AG09319 (cell line): ENCODE data around the gene NPAT.

Experiments
- DNase-seq: peaks from one replicate; pipeline ENCODE4 v3.0.0-alpha.2; 2010; ENCODE audit warnings: low read depth; ENCODE audit errors: extremely low read depth
- TF ChIP-seq, protein P1 (sequence below): IDR thresholded peaks from 2 replicates; pipeline ENCODE4 v1.5.1; 2011; ENCODE audit warnings: low read depth, mild to moderate bottlenecking, inconsistent platforms, low read length, moderate library complexity

The NPAT gene

DNA sequence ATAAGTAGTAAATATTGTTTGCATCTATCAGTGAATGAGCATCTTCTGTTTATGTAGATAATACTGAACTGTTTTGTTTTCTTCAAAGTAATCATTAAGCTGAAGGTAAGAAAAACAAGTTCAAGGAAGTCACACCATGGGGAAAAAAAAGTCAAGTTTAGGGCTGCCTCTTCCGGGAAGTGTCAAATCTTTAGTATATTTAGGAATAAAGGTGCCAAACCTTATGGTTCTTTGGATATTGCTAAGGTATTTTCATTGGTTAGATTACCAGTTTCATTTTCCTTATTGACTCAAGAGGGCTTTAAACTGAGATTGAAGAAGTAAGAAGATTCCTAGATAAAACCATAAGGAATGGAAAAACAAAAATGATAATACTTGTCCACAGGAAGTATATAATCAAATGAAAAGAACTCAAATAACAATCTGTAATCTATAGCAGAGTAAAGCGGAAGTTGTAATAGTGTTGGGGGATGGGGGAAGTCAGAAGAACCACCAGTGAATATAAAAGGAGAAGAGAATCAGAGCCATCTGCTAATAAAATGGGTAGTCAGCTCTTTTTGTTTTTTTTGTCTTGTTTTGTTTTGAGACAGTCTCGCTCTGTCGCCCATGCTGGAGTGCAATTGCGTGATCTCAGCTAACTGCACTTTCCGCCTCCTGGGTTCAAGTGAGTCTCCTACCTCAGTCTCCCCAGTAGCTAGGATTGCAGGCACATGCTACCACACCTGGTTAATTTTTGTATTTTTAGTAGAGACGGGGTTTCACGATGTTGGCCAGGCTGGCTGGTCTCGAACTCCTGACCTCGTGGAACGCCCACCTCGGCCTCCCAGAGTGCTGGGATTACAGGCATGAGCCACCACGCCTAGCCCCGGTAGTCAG, 2.7 kb upstream of the NPAT start:
- no peak for DNase-seq

DNA sequence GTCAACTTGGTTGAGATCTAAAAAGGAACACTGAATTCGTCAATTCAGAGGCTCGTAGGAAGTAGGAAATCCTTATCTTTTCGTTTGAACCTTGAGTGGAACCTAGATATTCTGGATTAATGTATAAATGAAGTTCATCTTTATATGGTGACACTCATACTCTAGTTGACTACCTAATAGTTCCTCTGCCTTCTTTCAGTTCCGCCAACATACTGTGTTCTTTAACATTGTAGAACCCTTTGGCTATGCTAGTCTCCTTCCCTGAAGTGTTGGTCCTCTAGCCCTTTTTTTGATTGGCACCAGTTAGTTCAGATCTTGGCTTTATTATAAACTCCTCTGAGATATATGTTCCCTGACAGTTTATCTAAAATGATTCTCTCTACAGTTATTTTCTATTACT, 1.9 kb upstream of the NPAT start:
- TF ChIP-seq, protein P1, sequence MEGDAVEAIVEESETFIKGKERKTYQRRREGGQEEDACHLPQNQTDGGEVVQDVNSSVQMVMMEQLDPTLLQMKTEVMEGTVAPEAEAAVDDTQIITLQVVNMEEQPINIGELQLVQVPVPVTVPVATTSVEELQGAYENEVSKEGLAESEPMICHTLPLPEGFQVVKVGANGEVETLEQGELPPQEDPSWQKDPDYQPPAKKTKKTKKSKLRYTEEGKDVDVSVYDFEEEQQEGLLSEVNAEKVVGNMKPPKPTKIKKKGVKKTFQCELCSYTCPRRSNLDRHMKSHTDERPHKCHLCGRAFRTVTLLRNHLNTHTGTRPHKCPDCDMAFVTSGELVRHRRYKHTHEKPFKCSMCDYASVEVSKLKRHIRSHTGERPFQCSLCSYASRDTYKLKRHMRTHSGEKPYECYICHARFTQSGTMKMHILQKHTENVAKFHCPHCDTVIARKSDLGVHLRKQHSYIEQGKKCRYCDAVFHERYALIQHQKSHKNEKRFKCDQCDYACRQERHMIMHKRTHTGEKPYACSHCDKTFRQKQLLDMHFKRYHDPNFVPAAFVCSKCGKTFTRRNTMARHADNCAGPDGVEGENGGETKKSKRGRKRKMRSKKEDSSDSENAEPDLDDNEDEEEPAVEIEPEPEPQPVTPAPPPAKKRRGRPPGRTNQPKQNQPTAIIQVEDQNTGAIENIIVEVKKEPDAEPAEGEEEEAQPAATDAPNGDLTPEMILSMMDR: no peak
- DNase-seq: no peak

More for the DNA sequence above, 2.7 kb upstream of the NPAT start:
- TF ChIP-seq, protein P1: no peak

DNA sequence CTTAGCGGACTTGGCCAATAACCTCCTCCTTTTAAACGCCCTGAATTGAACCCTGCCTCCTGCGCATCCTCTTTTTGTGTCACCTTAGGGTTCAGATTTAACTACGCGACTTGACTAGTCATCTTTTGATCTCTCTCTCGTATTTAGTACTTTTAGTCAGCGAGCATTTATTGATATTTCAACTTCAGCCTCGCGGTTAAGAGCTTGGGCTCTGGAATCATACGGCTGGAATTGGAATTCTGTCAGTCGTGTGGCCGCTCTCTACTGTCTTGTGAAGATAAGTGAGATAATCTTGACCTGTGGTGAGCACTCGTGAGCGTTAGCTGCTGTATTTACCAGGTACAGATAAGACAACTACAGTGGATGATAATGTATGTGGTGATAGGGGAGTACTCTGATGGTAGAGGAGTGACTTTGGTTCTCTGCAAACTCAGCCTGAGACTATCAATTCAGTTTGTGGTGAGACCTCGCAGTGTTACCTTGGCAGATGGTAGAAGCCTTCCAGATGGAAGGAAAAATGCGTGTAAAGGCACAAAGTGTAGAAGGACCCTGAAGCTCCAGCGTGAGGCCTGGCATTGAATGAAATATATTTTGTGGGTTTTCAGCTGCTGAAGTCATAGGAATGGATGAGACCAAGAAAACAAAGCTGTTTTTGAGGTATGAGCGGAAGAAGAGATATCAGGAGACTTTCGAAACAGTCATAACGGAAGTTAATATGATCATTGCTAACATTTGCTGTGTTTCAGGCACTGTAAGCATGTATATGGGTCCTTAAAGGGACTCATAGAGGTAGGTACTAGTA, 1.1 kb upstream of the NPAT start:
- TF ChIP-seq, protein P1: no peak
- DNase-seq: no peak

DNA sequence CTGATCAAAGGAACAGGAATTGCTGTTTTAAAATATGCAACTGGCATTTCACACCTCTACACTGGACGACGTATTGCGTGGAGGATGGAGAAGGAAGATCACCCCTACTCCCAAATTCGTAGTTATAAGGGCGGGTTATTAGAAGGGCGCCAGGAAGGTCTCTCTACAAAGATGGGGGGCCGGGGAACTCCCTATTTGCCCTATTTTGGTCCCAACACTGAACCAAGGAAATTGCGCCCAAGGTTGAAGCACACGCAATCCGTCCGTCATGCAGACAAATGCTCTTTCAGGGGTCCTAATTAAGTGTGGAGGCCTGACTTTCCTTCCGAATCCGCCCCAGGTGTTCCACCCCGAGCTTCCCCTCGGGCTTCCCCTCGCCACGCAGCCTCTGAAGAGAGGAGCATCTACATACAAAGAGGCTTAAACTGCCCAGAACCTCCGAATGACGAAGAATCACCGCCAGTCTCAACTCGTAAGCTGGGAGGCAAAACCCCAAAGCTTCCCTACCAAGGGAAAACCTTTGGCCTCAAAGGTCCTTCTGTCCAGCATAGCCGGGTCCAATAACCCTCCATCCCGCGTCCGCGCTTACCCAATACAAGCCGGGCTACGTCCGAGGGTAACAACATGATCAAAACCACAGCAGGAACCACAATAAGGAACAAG, 396 bp downstream of the NPAT start:
- TF ChIP-seq, protein P1: no peak
- DNase-seq: no peak

DNA sequence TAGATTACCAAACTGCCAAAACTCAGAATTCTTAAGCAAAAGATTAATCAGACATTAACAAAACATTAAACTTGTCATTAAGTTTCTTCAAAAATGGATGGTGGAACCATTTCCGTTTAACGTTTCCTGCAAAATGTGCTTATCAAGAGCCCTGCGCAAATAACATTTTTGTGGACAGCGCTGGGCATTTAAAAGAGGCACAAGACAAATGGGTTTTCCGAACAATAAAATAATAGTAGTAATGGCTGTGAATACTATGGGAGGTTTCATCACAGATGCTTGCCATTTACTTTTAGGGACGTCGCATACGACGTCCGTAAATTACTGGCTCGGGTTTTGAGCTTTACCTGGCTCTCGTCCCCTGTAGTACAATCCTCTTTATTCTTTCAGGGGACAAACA, 1.1 kb downstream of the NPAT start:
- no peak for DNase-seq

DNA sequence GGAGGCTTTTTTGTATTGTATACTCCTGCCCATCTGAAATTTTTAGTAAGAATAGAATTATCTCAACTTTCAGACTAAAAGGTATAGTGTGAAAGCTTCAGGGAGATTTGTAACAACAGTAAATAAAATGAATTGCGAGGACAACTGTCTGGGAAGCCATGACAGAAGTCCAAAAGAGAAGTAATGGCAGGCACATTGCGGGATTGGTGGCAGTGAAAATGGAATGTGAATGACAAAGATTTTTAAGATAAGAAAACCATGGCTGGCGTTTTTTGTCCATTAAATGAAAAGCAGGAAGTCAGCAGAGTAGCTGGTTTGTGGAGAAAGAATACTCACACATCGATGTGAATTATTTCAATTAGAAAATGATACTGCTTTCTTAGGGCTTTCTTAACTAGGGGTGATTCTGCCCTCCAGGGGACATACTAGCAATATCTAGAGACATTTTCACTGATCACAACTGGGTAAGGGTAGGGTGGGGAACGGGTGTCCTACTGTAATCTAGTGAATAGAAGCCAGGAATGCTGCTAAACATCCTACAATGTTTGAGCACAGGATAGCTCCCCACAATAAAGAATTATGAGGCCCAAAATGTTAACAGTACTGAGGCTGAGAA, 1.6 kb downstream of the NPAT start:
- TF ChIP-seq, protein P1: no peak; the same call in none of the 2 replicates
- DNase-seq: no peak

More for the DNA sequence above, 1.1 kb downstream of the NPAT start:
- TF ChIP-seq, protein P1: no peak
